Activated CD4-positive, CD25-positive, alpha-beta regulatory T cell treated with anti-CD3 and anti-CD28 coated beads, Interleukin-2, amount 50 U/mL, for 72 hours (primary cell): ENCODE measurements around the gene RELN.

Experiments used
- DNase-seq: peaks from one replicate; pipeline ENCODE4 v3.0.0; 2021

Gene RELN

GRCh38 chr7:103777440-103777839 lies 212.0 kb downstream of the RELN start:
- DNase-seq: no peak

GRCh38 chr7:103773726-103774125 lies 215.7 kb downstream of the RELN start:
- no peak for DNase-seq

- DNase-seq: no peak
Measured at GRCh38 chr7:103772171-103772773, 217.2 kb downstream of the RELN start.

- DNase-seq: no peak
Measured at GRCh38 chr7:103771294-103771693, 218.2 kb downstream of the RELN start.

- no peak for DNase-seq
Measured at GRCh38 chr7:103766660-103767059, 222.8 kb downstream of the RELN start.

- DNase-seq: no peak
Measured at GRCh38 chr7:103765901-103766300, 223.6 kb downstream of the RELN start.

DNA sequence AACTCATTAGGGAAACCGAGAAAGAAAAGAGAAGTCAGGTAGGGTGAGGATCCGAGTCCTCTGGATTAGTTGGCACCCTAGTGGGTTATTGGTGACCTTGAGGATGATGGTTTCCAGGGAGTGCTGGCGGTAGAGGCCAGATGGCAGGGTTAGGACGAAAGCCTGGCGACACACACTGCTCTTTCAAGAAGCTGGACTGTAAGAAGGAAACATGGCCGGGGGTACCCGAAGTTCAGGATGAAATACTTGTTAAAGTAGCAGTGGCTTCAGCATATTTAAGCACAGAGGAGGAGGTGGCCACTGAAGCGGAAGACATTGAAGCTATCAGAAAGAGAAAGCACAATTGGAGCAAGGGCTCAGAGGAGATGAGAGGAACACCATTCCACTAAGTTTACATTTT lies 224.6 kb downstream of the RELN start:
- DNase-seq: no peak

- DNase-seq: no peak
Measured at GRCh38 chr7:103762877-103763276, 226.6 kb downstream of the RELN start.

GRCh38 chr7:103762065-103762760 lies 227.2 kb downstream of the RELN start:
- no peak for DNase-seq

DNA sequence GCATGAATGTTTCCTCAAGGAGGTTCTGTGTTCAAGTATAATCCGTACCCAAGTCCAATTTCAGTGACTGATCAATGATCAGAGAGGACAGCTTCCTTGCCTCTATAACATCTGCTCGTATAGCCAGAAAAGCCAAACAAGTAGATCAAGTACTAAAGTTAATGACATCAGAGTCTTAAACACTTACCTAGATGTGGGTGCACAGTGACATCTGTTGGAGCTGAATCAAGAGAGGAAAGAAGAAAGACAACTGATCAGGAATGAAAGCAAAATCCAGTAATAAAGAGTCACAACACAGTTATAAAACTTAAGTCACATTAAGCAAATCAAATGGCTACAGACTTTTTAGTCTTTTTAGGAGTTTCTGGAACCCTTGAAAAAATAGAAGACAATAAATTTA lies 236.5 kb downstream of the RELN start:
- DNase-seq: no peak

DNA sequence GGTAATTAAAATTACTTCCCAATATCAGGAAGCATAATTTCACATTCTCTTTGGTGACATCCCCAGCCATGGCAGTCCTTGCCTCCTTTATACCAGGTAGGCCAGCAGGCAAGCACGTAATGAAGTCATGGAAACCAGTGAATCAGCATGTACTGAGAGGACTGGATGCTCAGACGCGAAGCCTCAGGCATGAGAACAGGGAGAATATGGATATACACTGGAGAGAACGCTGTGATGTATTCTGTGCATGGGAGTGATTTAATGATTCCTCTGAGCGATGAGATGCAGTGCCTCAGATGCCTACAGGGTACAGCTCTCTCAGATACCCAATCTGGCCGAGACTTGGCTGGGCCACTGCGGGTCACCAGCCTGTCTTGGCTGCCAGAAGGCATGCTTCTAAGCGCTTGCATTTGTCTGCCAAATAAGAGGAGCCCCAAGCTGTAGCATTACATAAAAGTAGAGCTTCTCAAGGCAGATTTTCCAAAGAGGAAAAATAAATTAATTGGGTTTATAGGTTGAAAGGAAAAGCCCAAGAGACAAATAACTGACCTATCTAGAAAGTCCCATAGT lies 238.1 kb downstream of the RELN start:
- DNase-seq: no peak

DNA sequence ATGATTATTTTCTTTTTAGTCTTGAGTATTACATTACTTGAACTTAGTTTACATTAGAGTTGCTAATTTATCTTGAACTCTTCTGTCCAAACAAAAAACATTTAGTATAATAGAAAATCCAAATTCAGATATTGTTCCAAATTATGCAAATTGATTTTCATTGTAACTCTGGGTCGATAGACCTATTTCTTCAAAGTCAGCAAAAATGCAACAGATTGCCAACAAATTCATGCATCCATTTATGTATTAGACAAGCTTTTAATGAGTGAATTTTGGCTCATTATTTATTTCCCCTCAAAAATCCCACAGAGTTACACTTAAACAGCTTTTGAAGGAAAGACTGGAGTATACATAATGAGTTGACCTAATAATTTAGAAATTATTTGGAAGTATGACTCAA lies 240.8 kb downstream of the RELN start:
- no peak for DNase-seq

- DNase-seq: no peak
Measured at GRCh38 chr7:103735377-103735776, 254.1 kb downstream of the RELN start.

- DNase-seq: no peak
Measured at GRCh38 chr7:103731169-103731568, 258.3 kb downstream of the RELN start.

DNA sequence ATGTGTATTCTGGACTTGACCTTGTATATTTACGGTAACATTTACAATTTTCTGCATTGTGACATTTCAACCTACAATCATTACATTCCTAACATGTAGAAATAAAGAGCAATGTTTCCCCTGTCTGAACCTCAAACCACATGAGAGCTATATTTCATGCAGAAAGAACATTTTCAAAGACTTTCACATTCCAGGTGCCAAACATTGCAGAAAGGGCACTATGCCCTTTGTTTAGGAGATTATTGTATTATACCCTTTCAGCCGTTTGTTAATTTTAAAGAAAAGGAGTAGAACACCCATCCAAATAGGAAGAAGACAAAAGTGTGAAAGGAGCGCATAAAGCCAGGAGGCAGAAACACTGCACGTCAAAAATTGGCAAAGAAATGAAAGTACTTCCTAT lies 260.4 kb downstream of the RELN start:
- DNase-seq: no peak

- DNase-seq: no peak
Measured at GRCh38 chr7:103727982-103728610, 261.4 kb downstream of the RELN start.

DNA sequence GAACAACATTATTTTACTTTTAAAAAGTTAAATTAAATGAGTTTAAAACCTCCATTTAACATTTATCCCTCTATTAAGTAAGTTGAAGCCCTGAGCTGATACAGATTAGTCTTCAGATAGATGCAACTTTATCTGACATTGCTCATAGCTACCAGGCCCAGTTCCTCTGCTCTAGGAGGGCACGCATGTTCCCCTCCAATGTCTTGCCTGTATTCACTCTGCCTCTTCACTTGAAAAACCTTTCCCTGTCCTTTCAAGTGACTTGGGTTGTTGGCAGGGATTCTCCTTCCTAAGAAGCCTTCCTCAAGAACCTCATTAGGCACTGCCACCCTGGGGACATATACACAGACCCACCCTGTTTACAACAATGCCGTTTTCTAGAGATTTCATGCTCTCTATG lies 270.4 kb downstream of the RELN start:
- no peak for DNase-seq

DNA sequence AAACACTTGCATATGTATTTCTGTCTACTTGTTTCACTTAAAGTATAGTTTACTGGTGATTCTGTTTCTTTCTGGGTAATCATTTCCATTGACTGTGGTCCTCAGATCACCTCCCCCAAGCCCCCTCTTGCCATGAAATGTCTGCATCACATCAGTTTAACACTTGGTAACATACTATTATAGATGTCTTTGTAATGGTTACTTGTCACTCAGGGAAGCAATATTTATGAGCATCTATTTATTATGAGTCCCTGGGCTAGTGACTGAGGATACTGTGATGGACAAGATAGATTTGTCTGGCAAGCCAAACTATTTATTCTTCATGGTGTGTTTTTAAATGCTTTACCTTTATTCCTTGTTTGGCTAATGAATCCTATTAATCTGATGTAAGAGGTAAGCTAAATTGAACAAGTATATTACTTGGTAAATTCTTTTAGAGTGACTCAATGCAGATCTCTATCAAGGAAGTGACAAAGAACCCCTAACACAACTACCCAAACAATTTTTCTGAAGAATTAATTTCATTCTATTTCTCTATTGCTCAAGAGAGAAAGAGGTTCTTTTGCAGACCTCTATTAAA lies 270.9 kb downstream of the RELN start:
- DNase-seq: no peak

- no peak for DNase-seq
Measured at GRCh38 chr7:103717574-103717973, 271.9 kb downstream of the RELN start.

DNA sequence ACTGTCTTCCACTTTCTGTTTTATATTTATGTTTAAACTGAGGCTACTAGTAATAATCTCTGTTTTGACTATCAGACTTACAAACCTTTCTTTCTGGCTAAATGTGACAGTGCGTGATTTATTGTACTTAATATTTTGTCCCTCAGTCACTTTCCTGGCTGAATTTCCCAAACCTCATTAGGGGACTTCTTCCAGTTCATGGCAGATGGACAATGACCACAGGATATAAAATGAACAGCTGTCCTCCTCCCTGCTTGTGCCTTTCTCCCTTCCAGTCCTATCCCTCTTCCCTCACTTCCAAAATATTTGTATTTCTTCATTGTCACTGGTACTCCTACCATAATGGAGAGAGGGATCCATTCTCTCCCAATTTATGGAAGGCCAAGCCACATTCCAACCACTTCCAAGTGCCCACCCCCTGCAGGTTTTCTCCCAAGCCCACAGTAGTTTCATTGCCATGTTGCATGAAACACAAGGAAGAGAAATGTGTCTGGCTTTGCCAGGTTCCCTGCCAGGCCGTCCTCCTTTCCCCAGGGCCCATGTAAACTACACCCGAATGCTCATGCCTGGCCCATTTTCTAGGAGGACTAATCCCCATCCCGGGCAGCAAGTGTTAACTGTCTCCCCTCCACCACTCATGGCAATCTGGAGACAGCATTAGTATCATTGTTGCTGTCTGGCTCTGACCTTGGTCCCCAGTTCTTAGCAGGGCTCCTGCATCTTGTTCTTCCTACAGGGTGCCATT lies 273.9 kb downstream of the RELN start:
- no peak for DNase-seq

- DNase-seq: no peak
Measured at GRCh38 chr7:103714376-103714927, 275.0 kb downstream of the RELN start.

DNA sequence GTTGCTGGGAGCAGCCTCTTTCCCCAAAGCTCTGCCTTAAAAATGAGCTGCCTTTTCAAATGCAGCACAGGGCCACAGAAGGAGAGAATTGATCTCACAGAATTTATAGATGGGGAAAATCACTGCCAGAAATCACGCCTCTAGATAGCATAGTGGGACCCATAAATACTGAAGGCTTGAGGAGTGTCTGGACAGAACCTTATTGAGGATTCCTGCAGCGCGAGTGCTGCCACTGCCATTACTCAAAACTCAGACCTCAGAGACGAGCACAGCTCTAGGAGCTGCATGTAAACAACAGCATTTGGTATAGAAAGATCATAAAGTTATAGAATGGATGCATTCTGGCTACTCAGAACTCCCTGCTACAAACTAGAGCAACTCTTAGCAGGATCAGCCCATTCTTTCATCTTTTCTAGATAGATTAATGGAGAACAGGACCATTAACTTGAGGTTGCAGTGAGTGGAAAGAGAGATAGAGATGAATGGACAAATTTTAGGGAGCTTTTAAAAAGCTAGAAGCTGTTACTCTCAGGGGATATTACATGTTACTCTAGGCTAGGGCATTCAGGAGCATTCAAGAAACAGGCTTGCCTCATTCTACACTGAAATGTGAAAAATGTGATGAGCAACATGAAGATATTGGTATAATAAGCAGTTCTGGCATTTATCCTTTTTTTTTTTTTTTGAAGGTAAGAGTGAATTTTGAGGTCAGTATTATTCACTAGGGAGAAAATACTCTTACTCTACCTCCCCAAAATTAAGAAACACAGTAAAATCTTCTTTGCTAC lies 276.3 kb downstream of the RELN start:
- no peak for DNase-seq
